Hepatocyte (in vitro differentiated cells): ENCODE results near the gene C6orf52.

Experiments used
- EZH2 ChIP-seq: fragments of 200-600 bp; sonication (generic); IDR thresholded peaks from 2 replicates; pipeline ENCODE4 v1.6.1; 2016; ENCODE audit warnings: antibody characterized with exemption, mild to moderate bottlenecking, borderline replicate concordance
- TF ChIP-seq, protein P1 (sequence below): fragments of 200-600 bp; sonication (generic); IDR thresholded peaks from 2 replicates; pipeline ENCODE4 v1.5.1; 2016; ENCODE audit warnings: antibody characterized with exemption, mild to moderate bottlenecking; ENCODE audit not compliant: poor library complexity

GRCh38 chr6:10723567-10723881, 29.1 kb upstream of the C6orf52 start:
- TF ChIP-seq, protein P1, sequence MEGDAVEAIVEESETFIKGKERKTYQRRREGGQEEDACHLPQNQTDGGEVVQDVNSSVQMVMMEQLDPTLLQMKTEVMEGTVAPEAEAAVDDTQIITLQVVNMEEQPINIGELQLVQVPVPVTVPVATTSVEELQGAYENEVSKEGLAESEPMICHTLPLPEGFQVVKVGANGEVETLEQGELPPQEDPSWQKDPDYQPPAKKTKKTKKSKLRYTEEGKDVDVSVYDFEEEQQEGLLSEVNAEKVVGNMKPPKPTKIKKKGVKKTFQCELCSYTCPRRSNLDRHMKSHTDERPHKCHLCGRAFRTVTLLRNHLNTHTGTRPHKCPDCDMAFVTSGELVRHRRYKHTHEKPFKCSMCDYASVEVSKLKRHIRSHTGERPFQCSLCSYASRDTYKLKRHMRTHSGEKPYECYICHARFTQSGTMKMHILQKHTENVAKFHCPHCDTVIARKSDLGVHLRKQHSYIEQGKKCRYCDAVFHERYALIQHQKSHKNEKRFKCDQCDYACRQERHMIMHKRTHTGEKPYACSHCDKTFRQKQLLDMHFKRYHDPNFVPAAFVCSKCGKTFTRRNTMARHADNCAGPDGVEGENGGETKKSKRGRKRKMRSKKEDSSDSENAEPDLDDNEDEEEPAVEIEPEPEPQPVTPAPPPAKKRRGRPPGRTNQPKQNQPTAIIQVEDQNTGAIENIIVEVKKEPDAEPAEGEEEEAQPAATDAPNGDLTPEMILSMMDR = no peak
- no peak for TF ChIP-seq EZH2
